GM12891 (cell line): Measurements from ENCODE around the gene ZNF576.

ENCODE experiments used
- POLR2A ChIP-seq: IDR thresholded peaks from 2 replicates; pipeline ENCODE4 v1.6.1; 2011; ENCODE audit warnings: low read depth, low read length, control low read depth
- POLR2AphosphoS5 ChIP-seq: IDR thresholded peaks from 2 replicates; pipeline ENCODE4 v1.6.1; 2011; ENCODE audit warnings: low read depth, low read length, control low read depth

DNA sequence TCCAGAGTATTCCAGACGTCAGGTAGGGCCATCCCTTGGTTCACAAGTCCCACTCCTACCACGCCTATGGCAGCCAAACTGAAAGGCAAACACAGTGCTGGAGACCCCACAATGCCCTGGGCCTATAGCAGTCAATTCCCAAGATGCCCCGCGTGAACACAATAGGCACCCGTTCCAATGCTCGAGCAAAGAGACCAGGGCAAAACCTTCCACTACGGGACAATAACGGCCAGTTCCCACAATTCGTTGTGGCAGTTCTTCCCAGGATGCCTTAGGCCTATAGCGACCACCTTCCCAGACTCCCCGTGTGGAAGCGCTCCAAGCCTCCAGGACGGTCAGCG lies 22.5 kb downstream of the ZNF576 start:
- TF ChIP-seq POLR2A: no peak
- TF ChIP-seq POLR2AphosphoS5: no peak
